ENCODE measurements around the gene CFAP210. TPM values are rescaled to one million over a fixed set of nuclear protein-coding genes. Genes with fewer than 3 reads are reported as not detected.

Gene CFAP210
- total and polyA plus RNA-seq, 9 of the 15 experiments (the other 6 are each of a cell fraction or from before 2014, with no cell fraction given) = 0.75 to 3.6 (median 1.3) TPM

GRCh38 chr2:169716938-169717690 is 22.9 kb upstream of the CFAP210 start (continued):
- TF ChIP-seq HMGXB4 (CRISPR knock-in tag; IDR thresholded peaks at IDR 0.05) = no peak
- no peak for TF ChIP-seq SNIP1 (IDR thresholded peaks at IDR 0.05; ENCODE audit: low read depth)
- TF ChIP-seq, protein P1, sequence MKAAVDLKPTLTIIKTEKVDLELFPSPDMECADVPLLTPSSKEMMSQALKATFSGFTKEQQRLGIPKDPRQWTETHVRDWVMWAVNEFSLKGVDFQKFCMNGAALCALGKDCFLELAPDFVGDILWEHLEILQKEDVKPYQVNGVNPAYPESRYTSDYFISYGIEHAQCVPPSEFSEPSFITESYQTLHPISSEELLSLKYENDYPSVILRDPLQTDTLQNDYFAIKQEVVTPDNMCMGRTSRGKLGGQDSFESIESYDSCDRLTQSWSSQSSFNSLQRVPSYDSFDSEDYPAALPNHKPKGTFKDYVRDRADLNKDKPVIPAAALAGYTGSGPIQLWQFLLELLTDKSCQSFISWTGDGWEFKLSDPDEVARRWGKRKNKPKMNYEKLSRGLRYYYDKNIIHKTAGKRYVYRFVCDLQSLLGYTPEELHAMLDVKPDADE (conservative IDR thresholded peaks at IDR 0.05; ENCODE audit: control insufficient read depth, low read depth, low read length) = no peak
- no peak for TF ChIP-seq GTF2A2 (tag; IDR thresholded peaks at IDR 0.05)
- no peak for TF ChIP-seq POLR3A (IDR thresholded peaks at IDR 0.05; ENCODE audit: borderline replicate concordance, extremely low read depth, insufficient read depth, insufficient read length)
- no peak for TF ChIP-seq ZNF217 (CRISPR knock-in tag; IDR thresholded peaks at IDR 0.05)
- TF ChIP-seq, protein P2, sequence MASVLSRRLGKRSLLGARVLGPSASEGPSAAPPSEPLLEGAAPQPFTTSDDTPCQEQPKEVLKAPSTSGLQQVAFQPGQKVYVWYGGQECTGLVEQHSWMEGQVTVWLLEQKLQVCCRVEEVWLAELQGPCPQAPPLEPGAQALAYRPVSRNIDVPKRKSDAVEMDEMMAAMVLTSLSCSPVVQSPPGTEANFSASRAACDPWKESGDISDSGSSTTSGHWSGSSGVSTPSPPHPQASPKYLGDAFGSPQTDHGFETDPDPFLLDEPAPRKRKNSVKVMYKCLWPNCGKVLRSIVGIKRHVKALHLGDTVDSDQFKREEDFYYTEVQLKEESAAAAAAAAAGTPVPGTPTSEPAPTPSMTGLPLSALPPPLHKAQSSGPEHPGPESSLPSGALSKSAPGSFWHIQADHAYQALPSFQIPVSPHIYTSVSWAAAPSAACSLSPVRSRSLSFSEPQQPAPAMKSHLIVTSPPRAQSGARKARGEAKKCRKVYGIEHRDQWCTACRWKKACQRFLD (CRISPR knock-in tag; IDR thresholded peaks at IDR 0.05) = peak; percentile 73
- TF ChIP-seq CXXC5 (CRISPR knock-in tag; IDR thresholded peaks at IDR 0.05) = peak; percentile 48
- no peak for TF ChIP-seq BMI1 (IDR thresholded peaks at IDR 0.05; ENCODE audit: low read length)
- no peak for TF ChIP-seq RNF2 (IDR thresholded peaks at IDR 0.05)
- TF ChIP-seq USF2 (CRISPR knock-in tag; IDR thresholded peaks at IDR 0.05) = no peak
- TF ChIP-seq LCOR (CRISPR knock-in tag; IDR thresholded peaks at IDR 0.05) = no peak
- TF ChIP-seq JUNB (CRISPR knock-in tag; conservative IDR thresholded peaks at IDR 0.05) = no peak
- TF ChIP-seq TCF3 (CRISPR knock-in tag; IDR thresholded peaks at IDR 0.05) = no peak; the same call in 1 of the 2 replicates
- no peak for TF ChIP-seq ZNF449 (CRISPR knock-in tag; IDR thresholded peaks at IDR 0.05)
- TF ChIP-seq RUNX1 (IDR thresholded peaks at IDR 0.05; ENCODE audit: low read depth) = no peak
- no peak for TF ChIP-seq YBX1 (IDR thresholded peaks at IDR 0.05)
- TF ChIP-seq, protein P3, sequence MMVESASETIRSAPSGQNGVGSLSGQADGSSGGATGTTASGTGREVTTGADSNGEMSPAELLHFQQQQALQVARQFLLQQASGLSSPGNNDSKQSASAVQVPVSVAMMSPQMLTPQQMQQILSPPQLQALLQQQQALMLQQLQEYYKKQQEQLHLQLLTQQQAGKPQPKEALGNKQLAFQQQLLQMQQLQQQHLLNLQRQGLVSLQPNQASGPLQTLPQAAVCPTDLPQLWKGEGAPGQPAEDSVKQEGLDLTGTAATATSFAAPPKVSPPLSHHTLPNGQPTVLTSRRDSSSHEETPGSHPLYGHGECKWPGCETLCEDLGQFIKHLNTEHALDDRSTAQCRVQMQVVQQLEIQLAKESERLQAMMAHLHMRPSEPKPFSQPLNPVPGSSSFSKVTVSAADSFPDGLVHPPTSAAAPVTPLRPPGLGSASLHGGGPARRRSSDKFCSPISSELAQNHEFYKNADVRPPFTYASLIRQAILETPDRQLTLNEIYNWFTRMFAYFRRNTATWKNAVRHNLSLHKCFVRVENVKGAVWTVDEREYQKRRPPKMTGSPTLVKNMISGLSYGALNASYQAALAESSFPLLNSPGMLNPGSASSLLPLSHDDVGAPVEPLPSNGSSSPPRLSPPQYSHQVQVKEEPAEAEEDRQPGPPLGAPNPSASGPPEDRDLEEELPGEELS (CRISPR knock-in tag; IDR thresholded peaks at IDR 0.05; ENCODE audit: borderline replicate concordance) = no peak
- TF ChIP-seq DACH1 (IDR thresholded peaks at IDR 0.05; ENCODE audit: partially characterized antibody) = no peak
- no peak for TF ChIP-seq WHSC1 (IDR thresholded peaks at IDR 0.05; ENCODE audit: low read length)
